GM21717 (cell line): ENCODE data around the gene FDX2.
A peak's percentile ranks its signal among the peaks of the same experiment; 100 is the strongest.
"Not testable (repeated sequence)": the region's sequence is repeated elsewhere in the genome, so short reads cannot be mapped to it uniquely, and the experiment has no call there.

Source experiments
- ATAC-seq: cut with Tn5 transposase; IDR thresholded peaks from one replicate; pipeline ENCODE4 v1.9.1; 2021; ENCODE audit warnings: mild to moderate bottlenecking, moderate library complexity; ENCODE audit not compliant: unreplicated experiment

Gene FDX2

GRCh38 chr19:10285393-10285792, 30.4 kb downstream of the FDX2 start:
- ATAC-seq, result no peak

GRCh38 chr19:10284960-10285278, 30.9 kb downstream of the FDX2 start:
- ATAC-seq, result no peak

- ATAC-seq, result no peak
These were observed 31.5 kb downstream of the FDX2 start for GRCh38 chr19:10284065-10284959.

GRCh38 chr19:10283301-10284064, 32.3 kb downstream of the FDX2 start:
- ATAC-seq, result no peak

GRCh38 chr19:10282043-10282442, 33.8 kb downstream of the FDX2 start:
- not testable (repeated sequence) for ATAC-seq

- no peak for ATAC-seq
These were observed 35.9 kb downstream of the FDX2 start for GRCh38 chr19:10279737-10280442.

GRCh38 chr19:10278935-10279334, 36.9 kb downstream of the FDX2 start:
- ATAC-seq, result no peak

- ATAC-seq, result no peak
These were observed 37.8 kb downstream of the FDX2 start for GRCh38 chr19:10277795-10278589.

GRCh38 chr19:10274589-10274988, 41.2 kb downstream of the FDX2 start:
- ATAC-seq, result no peak

- peak; percentile 20 for ATAC-seq
These were observed 44.2 kb downstream of the FDX2 start for GRCh38 chr19:10271543-10272086.

- ATAC-seq, result peak; percentile 31
These were observed 45.0 kb downstream of the FDX2 start, which contains the start of gene ICAM1 for GRCh38 chr19:10270616-10271394. TSS of gene ICAM1 (plus strand) at chr19:10271120. CDS start at chr19:10271160, 40 bp downstream.

- peak; percentile 33 for ATAC-seq
These were observed 45.6 kb downstream of the FDX2 start for GRCh38 chr19:10270180-10270615.

GRCh38 chr19:10269333-10270179, 46.3 kb downstream of the FDX2 start:
- peak; percentile 34 for ATAC-seq

GRCh38 chr19:10268071-10268470, 47.7 kb downstream of the FDX2 start:
- ATAC-seq, result no peak

GRCh38 chr19:10266706-10267105, 49.1 kb downstream of the FDX2 start:
- ATAC-seq, result no peak

GRCh38 chr19:10262771-10263170, 53.0 kb downstream of the FDX2 start:
- no peak for ATAC-seq

- ATAC-seq, result no peak
These were observed 55.7 kb downstream of the FDX2 start for GRCh38 chr19:10260141-10260584.
